GM12801 (cell line): ENCODE data around the gene ODF4.

ENCODE experiments used
- TF ChIP-seq, protein P1 (sequence below): IDR thresholded peaks from one replicate; pipeline ENCODE4 v1.5.1; 2011; ENCODE audit warnings: control low read depth; ENCODE audit not compliant: insufficient read length; ENCODE audit errors: extremely low read depth

Gene ODF4

DNA sequence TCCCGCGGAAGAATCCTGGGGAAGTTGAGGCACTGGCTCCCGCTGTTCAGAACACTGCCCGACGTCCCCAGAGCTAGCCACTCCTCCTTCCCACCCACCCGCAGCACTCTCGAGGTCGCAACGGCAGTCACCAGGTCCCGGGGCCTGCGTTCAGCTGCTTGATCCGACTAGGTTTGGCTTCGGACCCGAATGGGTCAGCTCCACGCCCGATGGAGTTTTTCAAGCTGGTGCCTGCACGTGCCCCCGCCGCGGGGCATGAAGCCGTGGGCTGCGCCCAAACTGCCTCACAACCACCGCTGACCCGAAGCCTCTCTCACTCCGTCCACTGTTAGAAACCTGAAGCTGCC is 12.4 kb upstream of the ODF4 start:
- TF ChIP-seq, protein P1, sequence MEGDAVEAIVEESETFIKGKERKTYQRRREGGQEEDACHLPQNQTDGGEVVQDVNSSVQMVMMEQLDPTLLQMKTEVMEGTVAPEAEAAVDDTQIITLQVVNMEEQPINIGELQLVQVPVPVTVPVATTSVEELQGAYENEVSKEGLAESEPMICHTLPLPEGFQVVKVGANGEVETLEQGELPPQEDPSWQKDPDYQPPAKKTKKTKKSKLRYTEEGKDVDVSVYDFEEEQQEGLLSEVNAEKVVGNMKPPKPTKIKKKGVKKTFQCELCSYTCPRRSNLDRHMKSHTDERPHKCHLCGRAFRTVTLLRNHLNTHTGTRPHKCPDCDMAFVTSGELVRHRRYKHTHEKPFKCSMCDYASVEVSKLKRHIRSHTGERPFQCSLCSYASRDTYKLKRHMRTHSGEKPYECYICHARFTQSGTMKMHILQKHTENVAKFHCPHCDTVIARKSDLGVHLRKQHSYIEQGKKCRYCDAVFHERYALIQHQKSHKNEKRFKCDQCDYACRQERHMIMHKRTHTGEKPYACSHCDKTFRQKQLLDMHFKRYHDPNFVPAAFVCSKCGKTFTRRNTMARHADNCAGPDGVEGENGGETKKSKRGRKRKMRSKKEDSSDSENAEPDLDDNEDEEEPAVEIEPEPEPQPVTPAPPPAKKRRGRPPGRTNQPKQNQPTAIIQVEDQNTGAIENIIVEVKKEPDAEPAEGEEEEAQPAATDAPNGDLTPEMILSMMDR, result no peak

DNA sequence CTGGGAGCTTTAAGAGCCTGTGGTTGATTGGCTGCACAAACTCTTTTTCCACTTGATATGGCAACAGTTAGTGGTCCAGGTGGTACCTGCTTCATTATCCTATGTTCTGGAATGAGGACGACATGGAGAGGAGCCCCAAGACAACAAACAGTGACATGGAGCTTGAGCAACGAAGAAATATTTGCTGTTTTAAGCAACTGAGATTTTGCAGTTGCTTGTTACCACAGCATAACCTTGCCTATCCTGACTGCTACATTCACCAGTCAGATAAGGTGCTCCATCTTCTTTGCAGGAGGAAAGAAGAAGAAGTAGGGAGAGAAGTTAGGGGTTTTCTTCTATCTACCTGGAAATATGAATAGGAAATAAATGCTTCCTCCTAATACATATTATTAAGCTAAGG is 7.5 kb upstream of the ODF4 start:
- TF ChIP-seq, protein P1, result no peak

DNA sequence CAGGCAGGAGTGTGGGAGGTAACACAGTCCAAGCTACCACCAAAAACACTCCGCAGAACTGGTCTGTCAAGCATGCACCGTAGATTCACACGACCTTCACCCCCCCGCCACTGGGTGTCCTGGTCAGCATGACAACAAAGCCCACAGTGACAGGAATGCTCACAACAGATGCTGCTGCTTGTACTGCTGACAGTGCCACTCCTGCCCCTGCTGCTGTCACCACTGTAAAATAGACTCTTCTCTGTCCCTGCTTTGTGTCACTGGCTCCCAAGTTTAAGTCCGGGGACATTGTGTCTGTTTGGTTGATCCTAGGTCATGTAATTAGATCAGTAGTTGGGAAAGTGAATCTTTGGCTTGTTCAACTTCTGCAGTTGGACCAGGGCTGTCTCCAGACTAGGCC is 7.0 kb upstream of the ODF4 start:
- TF ChIP-seq, protein P1, result no peak

DNA sequence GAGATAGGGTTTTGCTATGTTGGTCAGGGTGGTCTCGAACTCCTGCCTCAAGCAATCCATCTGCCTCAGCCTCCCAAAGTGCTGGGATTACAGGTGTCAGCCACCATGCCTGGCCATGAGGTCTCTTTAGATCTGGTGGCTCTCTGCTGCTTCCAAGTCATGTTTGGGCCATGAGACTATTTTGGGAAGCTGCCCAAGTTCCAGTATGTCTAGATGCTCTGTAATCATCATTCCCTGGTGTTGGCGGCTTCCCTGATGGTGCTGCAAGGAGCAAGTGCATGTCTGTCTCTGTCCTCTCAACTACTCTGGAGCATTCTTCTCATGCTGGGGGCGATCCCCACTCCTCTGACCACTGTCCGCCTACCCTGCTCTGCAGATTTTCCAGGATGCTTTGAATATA is 6.4 kb upstream of the ODF4 start:
- TF ChIP-seq, protein P1, result no peak

DNA sequence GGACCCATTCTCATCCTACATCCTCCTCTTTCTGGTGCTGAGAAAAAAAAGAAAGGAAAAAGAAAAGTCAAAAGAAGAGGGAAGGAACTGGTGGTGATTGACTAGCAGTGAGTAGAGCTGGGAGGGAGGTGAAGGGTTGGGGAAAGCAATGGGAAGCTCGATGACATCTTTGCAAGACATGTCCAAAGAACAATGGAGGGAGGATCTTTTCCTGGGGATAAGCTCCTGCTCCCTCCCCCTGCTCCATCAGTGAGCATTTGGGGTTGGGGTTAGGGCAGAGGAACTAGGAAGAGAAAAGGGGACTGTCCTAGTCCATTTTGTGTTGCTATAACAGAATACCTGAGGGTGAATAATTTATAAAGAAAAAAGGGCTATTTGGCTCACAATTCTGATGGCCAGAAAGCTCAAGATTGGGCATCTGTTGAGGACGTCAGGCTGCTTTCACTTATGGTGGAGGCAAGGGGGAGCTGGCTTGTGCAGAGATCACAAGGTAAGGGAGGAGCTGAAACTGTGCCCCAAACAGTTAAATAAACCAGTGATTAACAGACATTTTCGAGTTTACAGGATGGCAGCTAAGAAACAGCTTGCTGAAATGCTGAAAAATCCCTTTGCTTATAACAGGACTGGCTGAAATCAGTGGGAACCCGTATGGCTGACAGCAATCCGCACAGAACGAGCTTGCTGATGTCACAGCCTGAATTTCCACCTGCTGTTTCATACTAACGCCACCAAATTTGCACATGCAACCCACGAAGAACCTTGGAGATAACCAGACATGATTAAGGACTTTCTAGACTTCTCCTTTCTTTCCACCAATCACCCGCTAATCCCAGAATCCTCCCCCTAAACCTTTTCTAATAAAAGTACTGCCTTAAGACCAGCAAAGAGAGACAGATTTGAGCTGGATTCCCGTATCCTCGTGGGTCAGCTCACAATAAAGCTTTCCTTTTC is 1.6 kb upstream of the ODF4 start:
- TF ChIP-seq, protein P1, result no peak

DNA sequence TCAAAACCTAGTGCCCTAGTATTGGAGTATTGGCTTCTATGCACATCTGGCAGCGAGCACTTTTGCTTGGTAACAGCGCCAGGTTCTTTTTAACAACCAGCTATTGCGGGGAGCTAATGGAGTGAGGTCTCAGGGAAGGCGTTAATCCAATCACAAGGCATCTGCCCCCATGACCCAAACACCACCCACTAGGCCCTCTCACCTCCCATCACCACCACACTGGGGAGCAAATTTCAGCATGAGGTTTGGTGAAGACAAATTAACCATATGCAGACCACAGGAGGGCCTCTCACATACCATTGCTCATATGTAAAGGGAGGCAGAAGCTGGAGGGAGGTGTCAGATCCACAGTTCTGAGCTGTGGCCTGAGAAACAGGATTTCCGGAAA is 893 bp upstream of the ODF4 start:
- TF ChIP-seq, protein P1, result no peak

DNA sequence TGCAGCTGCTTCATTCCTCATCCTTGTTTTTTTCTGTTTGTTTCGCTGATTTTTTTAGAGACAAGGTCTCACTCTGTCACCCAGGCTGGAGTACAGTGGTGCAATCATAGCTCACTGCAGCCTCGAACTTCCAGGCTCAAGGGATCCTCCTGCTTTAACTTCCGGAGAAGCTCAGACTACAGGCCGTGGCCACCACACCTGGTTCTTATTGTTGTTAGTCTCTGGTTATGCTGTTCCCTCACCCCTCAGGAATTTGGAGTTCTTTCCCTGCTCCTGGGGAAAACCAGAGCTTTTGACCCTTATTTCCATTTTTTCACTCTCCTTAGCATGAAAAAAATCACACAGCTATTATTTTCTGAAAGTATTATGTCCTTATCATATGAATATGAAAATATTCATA is 1.8 kb downstream of the ODF4 start:
- TF ChIP-seq, protein P1, result no peak
